KMS-11 (cell line): ENCODE results near the gene DES.

Experiments used
- H2AFZ ChIP-seq: fragments of 200-600 bp; sonication (generic); 2 replicates; pipeline ENCODE4 v1.6.1; 2016; ENCODE audit warnings: antibody characterized with exemption, mixed run types, low read depth
- H3K27ac ChIP-seq: fragments of 200-600 bp; sonication (generic); 2 replicates; pipeline ENCODE4 v1.6.1; 2016; ENCODE audit warnings: mild to moderate bottlenecking, mixed run types
- H3K27me3 ChIP-seq: fragments of 200-600 bp; sonication (generic); 2 replicates; pipeline ENCODE4 v1.6.1; 2017; ENCODE audit warnings: mild to moderate bottlenecking, low read depth, mixed run types, moderate library complexity; ENCODE audit not compliant: insufficient read depth
- H3K36me3 ChIP-seq: fragments of 200-600 bp; sonication (generic); 2 replicates; pipeline ENCODE4 v1.6.1; 2017; ENCODE audit warnings: mild to moderate bottlenecking, mixed run types; ENCODE audit not compliant: insufficient read depth
- H3K4me1 ChIP-seq: fragments of 200-600 bp; sonication (generic); 2 replicates; pipeline ENCODE4 v1.6.1; 2016; ENCODE audit warnings: mild to moderate bottlenecking, low read depth, mixed run types; ENCODE audit not compliant: poor library complexity, severe bottlenecking
- H3K4me2 ChIP-seq: fragments of 200-600 bp; sonication (generic); 2 replicates; pipeline ENCODE4 v1.7.0; 2016; ENCODE audit warnings: mild to moderate bottlenecking, mixed run types
- H3K4me3 ChIP-seq: fragments of 200-600 bp; sonication (generic); IDR thresholded peaks from 2 replicates; pipeline ENCODE4 v1.6.1; 2017; ENCODE audit warnings: low read depth, low read length, mixed read lengths; ENCODE audit not compliant: insufficient read depth
- H3K79me2 ChIP-seq: fragments of 200-600 bp; sonication (generic); 2 replicates; pipeline ENCODE4 v1.6.1; 2016; ENCODE audit warnings: low read depth, mixed run types; ENCODE audit not compliant: insufficient read depth
- H3K9ac ChIP-seq: fragments of 200-600 bp; sonication (generic); 2 replicates; pipeline ENCODE4 v1.6.1; 2016; ENCODE audit warnings: mild to moderate bottlenecking, mixed run types
- H4K20me1 ChIP-seq: fragments of 200-600 bp; sonication (generic); 2 replicates; pipeline ENCODE4 v1.6.1; 2016; ENCODE audit warnings: mild to moderate bottlenecking, mixed run types; ENCODE audit not compliant: insufficient read depth
- CTCF ChIP-seq: fragments of 200-600 bp; sonication (generic); conservative IDR thresholded peaks from 2 replicates; pipeline ENCODE4 v1.6.1; 2017; ENCODE audit warnings: low read depth, mild to moderate bottlenecking, antibody characterized with exemption, low read length, moderate library complexity, mixed read lengths

Gene DES

GRCh38 chr2:219459460-219460311 is 41.5 kb downstream of the DES start:
- H3K27ac ChIP-seq = no peak overlapping the region
- H2AFZ ChIP-seq = peak overlapping the region; percentile 3; the same call in 1 of the 2 replicates
- H4K20me1 ChIP-seq = no peaks in the 10 kb centered on the region
- H3K4me3 ChIP-seq = no peak overlapping the region
- H3K27me3 ChIP-seq = no peaks in the 10 kb centered on the region; the same call in 1 of the 2 replicates
- TF ChIP-seq CTCF = peak; percentile 88
- no peaks in the 10 kb centered on the region for H3K4me1 ChIP-seq
- H3K36me3 ChIP-seq = no peaks in the 10 kb centered on the region
- H3K4me2 ChIP-seq = no peak overlapping the region
- H3K79me2 ChIP-seq = no peaks in the 10 kb centered on the region
- H3K9ac ChIP-seq = no peak overlapping the region

- no peaks in the 10 kb centered on the region for H4K20me1 ChIP-seq
- no peaks in the 10 kb centered on the region for H3K36me3 ChIP-seq
- H3K4me3 ChIP-seq = no peak overlapping the region
- no peaks in the 10 kb centered on the region for H3K4me1 ChIP-seq
- H3K27me3 ChIP-seq = no peaks in the 10 kb centered on the region; the same call in 1 of the 2 replicates
- H3K79me2 ChIP-seq = no peaks in the 10 kb centered on the region
- no peak overlapping the region for H3K4me2 ChIP-seq
- H3K27ac ChIP-seq = no peak overlapping the region
- TF ChIP-seq CTCF = no peak
- H2AFZ ChIP-seq = no peak overlapping the region
- H3K9ac ChIP-seq = no peak overlapping the region
Observed at GRCh38 chr2:219460424-219460926, 42.3 kb downstream of the DES start.

- Histone ChIP-seq H3K79me2 (no peaks in the 10 kb centered on the region), H3K4me1 (no peaks in the 10 kb centered on the region), H3K27me3 (no peaks in the 10 kb centered on the region; the same call in 1 of the 2 replicates), H4K20me1 (no peaks in the 10 kb centered on the region), H3K27ac (no peak overlapping the region), H3K36me3 (no peaks in the 10 kb centered on the region), H3K4me3 (no peak overlapping the region), H3K4me2 (no peak overlapping the region), H2AFZ (no peak overlapping the region), H3K9ac (no peak overlapping the region)
- no peak for TF ChIP-seq CTCF
Observed at GRCh38 chr2:219461047-219461514, 42.9 kb downstream of the DES start.

- H3K4me2 ChIP-seq = no peak overlapping the region
- H3K9ac ChIP-seq = no peak overlapping the region
- no peak overlapping the region for H3K4me3 ChIP-seq
- no peak for TF ChIP-seq CTCF
- H3K27me3 ChIP-seq = no peaks in the 10 kb centered on the region; the same call in 1 of the 2 replicates
- H4K20me1 ChIP-seq = no peaks in the 10 kb centered on the region
- H3K79me2 ChIP-seq = no peaks in the 10 kb centered on the region
- H2AFZ ChIP-seq = no peak overlapping the region
- no peak overlapping the region for H3K27ac ChIP-seq
- H3K4me1 ChIP-seq = no peaks in the 10 kb centered on the region
- H3K36me3 ChIP-seq = no peaks in the 10 kb centered on the region
Observed at GRCh38 chr2:219461669-219462068, 43.5 kb downstream of the DES start.
